ENCODE data around the gene TPSD1. TPM values are rescaled to one million over a fixed set of nuclear protein-coding genes. Genes with fewer than 3 reads are reported as not detected.
"Not testable (repeated sequence)": the region's sequence is repeated elsewhere in the genome, so short reads cannot be mapped to it uniquely, and the experiment has no call there.

The TPSD1 gene
- total RNA-seq, 2 donors from 2014 or later: not detected

DNA sequence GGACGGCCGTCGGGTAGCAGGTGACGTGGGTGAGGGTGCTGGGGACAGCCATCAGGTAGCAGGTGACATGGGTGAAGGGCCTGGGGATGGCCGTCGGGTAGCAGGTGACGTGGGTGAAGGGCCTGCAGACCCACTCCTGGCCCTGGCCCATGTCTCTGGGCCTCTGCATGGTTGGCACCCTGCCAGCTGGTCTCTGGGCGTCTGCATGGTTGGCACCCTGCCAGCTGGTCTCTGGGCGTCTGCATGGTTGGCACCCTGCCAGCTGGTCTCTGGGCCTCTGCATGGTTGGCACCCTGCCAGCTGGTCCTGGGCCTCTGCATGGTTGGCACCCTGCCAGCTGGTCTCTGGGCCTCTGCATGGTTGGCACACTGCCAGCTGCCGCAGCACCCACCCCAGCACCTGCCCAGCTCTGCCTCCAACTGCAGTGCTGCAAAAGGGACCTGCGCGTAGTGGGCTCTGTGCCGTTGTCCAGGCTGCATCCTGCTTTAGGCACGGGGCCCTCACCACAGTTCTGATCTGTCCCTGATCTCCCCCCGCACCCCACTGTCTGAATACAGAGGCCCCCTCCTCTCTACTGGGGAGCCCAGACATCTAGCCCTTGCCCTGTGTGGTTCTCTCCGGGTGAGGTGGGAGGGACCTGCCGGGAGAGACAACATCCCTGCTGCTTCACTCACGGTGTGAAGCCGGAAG, 16.0 kb downstream of the TPSD1 start:
- H3K4me3 Mint-ChIP-seq; H3K27ac Mint-ChIP-seq; H3K36me3 Mint-ChIP-seq; ATAC-seq; H3K9me3 Mint-ChIP-seq; H3K4me1 Mint-ChIP-seq (ENCODE audit: low read depth in 2 of 2): not testable (repeated sequence)
- DNase-seq (ENCODE audit: low spot score): peak; percentile 51
- H3K27me3 Mint-ChIP-seq: peaks cover 0 to 14% of the 10 kb centered on the region in 2 donors

DNA sequence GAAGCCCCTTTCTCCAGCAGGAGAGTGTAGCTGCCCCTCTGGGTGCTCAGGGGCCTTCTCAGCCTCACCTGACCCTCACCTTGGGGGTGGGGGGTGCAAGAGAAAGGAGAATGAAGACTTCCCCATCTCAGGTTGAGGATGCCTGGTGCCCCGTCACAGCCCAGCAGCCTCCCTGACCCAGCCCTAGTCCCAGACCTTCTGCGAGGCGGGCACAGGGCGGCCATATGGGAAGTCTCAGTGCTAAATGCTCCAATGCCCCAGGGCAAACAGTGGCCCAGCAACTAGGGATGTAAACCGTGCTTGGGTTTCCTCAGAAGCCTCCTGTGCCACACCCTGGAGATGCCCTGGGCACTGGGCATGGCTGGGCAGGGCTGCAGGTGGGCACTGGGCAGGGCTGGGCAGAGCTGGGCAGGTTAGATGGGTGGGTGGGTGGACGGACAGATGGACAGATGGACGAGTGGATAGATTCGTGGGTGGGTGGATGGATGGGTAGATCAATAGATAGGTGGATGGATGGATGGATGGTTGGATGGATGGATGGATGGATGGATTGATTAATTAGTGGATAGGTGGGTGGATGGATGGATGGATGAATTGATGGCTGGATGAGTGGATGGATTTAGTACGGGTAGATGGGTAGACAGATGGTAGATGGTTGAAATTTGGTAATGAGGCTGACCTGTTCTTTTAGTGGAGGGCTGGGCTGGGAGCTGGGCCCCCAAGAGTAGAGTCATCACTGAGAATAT, 16.8 kb downstream of the TPSD1 start:
- no peak for DNase-seq (ENCODE audit: low spot score)
- H3K27ac Mint-ChIP-seq: no peak overlapping the region
- H3K4me1 Mint-ChIP-seq (ENCODE audit: low read depth in 2 of 2): peaks cover 0 to 3% of the 10 kb centered on the region in 2 donors
- no peak for ATAC-seq
- H3K27me3 Mint-ChIP-seq: peaks cover 0 to 14% of the 10 kb centered on the region in 2 donors
- no peaks in the 10 kb centered on the region for H3K36me3 Mint-ChIP-seq
- H3K4me3 Mint-ChIP-seq: no peak overlapping the region
- H3K9me3 Mint-ChIP-seq: no peaks in the 10 kb centered on the region

DNA sequence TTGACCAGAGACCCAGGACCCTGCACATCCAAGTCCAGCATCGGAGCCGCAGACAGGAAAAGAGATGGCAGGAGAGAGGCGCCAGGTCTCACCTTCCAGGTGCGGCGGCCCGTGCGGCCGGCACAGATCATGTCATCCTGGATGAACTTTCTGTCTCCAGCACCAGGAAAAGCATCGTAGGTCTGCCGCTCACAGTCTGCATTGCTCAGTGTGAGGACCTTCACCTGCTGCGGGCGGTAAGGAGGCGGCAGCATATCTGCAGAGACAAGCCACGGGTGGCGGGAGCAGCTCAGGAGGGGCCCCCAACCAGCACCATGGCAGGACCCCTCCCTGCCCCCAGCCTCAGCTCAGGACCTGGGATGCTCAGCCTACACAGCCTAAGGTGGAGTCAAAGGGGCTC, 17.9 kb downstream of the TPSD1 start:
- Mint-ChIP-seq H3K4me1 (ENCODE audit: low read depth in 2 of 2) (peaks cover 0 to 3% of the 10 kb centered on the region in 2 donors), H3K36me3 (no peaks in the 10 kb centered on the region), H3K27me3 (peaks cover 0 to 16% of the 10 kb centered on the region in 2 donors), H3K9me3 (no peaks in the 10 kb centered on the region), H3K27ac (no peak overlapping the region), H3K4me3 (no peak overlapping the region)
- ATAC-seq (peak in 1 of 2 donors; percentile 33), DNase-seq (ENCODE audit: low spot score) (no peak)

DNA sequence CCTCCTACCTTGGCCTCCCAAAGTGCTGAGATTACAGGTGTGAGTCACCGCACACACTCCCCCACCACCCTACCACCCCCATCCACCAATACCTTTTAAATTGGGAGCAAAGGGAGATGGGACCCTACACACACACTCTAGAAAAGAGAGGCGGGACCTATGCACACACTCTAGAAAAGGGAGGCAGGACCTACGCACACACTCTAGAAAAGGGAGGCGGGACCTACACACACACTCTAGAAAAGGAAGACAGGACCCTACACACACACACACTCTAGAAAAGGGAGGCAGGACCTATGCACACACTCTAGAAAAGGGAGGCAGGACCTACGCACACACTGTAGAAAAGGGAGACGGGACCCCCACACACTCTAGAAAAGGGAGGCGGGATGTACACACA, 18.9 kb downstream of the TPSD1 start:
- Mint-ChIP-seq H3K4me1 (ENCODE audit: low read depth in 2 of 2) (peaks cover 0 to 3% of the 10 kb centered on the region in 2 donors), H3K27ac (no peak overlapping the region), H3K27me3 (peaks cover 0 to 16% of the 10 kb centered on the region in 2 donors), H3K4me3 (no peak overlapping the region), H3K36me3 (no peaks in the 10 kb centered on the region), H3K9me3 (no peaks in the 10 kb centered on the region)
- ATAC-seq (no peak), DNase-seq (ENCODE audit: low spot score) (no peak)

DNA sequence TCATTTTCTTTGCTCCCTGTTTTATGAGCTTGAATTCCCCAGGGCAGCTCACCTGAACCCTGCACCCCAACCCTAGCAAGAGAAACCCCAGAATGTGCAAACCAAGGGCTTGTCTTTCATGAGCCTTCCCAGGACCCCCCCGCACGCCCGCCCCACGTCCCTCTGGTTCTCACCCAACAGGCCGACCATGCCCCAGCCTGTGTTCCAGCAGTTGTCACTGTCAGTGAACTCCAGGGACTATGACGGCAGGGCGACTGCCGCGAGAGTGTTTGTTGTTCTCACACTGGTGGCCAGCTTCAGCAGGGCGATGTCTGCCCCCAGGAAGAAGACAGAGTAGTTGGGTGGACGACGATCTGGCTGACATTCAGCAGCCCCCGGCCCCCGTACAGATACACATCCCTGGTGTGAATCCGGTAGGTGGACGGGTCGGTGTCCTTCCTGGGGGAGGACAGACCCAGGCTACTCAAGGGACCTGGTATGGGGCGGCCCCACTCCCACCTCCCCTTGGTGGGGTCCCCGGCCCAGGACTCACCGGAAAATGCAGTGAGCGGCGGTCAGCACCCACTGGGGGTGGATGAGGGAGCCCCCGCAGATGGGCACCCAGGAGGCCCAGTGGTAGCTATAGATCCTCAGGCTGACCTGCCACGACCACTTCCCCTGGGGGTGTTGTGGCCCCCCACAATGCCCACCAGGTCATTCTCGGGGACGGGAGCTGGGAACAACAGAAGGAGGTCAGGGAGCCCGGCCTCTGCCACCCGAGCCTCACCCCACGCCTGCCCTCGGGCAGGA, 20.1 kb downstream of the TPSD1 start:
- no peak for DNase-seq (ENCODE audit: low spot score)
- H3K27ac Mint-ChIP-seq: no peak overlapping the region
- no peaks in the 10 kb centered on the region for H3K36me3 Mint-ChIP-seq
- peaks cover 0 to 3% of the 10 kb centered on the region in 2 donors for H3K4me1 Mint-ChIP-seq (ENCODE audit: low read depth in 2 of 2)
- no peaks in the 10 kb centered on the region for H3K9me3 Mint-ChIP-seq
- H3K4me3 Mint-ChIP-seq: no peak overlapping the region
- ATAC-seq: no peak
- peaks cover 0 to 14% of the 10 kb centered on the region in 2 donors for H3K27me3 Mint-ChIP-seq

DNA sequence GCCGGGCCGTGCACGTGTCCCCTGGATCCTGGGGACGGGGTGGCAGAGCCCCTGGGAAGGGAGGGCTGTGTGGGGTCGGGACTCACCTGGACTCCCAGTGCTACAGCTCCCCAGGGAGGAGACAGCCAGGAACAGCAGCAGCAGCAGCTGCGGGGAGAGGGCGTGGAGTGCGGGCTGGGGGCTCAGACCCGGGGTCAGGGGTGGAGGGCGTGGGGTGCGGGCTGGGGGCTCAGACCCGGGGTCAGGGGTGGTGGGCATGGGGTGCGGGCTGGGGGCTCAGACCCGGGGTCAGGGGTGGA, 20.7 kb downstream of the TPSD1 start:
- DNase-seq (ENCODE audit: low spot score): no peak
- Mint-ChIP-seq H3K27ac (no peak overlapping the region), H3K4me1 (ENCODE audit: low read depth in 2 of 2) (no peaks in the 10 kb centered on the region), H3K4me3 (no peak overlapping the region), H3K27me3 (peaks cover 0 to 12% of the 10 kb centered on the region in 2 donors), H3K9me3 (no peaks in the 10 kb centered on the region), H3K36me3 (no peaks in the 10 kb centered on the region)
- ATAC-seq: no peak

DNA sequence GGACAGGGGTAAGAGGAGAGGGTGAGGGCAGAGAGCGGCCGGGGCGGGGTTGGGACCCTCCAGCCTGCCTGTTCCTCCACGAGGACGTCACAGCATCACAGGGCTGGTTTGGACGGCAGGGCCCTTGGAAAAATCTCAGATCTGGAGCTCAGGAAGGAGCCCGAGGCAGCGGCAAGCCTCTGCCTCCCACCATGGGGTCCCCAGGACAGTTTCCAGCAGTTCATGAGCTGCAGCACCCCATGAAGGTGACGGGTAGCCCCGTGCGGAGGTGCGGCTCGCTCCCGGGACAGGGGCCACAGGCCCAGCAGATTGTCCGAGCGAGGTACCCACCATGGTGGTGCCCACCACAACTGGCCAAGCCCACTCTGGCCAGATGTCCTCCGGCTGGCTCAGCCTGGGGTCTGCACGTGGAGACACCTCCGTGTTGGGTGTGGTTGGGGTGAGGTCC, 21.3 kb downstream of the TPSD1 start:
- ATAC-seq (no peak), DNase-seq (ENCODE audit: low spot score) (no peak)
- no peaks in the 10 kb centered on the region for H3K9me3 Mint-ChIP-seq
- peaks cover 0 to 12% of the 10 kb centered on the region in 2 donors for H3K27me3 Mint-ChIP-seq
- no peaks in the 10 kb centered on the region for H3K4me1 Mint-ChIP-seq (ENCODE audit: low read depth in 2 of 2)
- no peaks in the 10 kb centered on the region for H3K36me3 Mint-ChIP-seq
- H3K27ac Mint-ChIP-seq: no peak overlapping the region
- no peak overlapping the region for H3K4me3 Mint-ChIP-seq

DNA sequence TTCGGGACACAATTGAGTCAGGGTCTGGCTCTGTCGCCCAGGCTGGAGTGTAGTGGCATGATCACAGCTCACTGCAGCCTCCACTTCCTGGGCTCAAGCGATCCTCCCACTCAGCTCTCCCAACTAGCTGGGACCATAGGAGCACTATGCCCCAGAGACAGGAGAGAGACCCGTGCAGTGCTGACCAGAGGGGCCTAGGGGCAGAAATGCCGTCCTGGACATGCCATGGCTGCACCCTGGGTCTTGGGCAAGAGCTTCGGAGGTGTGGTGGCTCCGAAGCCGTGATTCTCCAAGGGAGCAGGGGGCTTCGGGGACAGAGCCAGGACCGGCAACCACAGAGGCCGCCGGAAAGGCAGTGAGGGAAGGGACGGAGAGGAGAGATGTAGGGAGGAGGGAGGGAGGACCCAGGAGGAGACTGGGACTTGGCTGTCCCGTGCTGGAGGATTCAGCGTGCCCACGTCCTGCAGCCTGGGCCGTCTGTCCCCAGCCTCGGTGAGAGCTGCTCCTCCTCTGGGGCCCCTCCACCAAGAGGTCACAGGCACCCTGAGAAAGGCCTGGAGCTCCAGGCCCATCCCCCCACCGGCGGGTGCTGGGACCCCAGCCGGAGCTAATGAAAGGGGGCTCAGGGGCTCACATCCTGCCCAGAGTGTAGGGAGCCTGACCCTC, 21.9 kb downstream of the TPSD1 start:
- ATAC-seq (no peak), DNase-seq (ENCODE audit: low spot score) (no peak)
- no peak overlapping the region for H3K27ac Mint-ChIP-seq
- no peaks in the 10 kb centered on the region for H3K36me3 Mint-ChIP-seq
- no peaks in the 10 kb centered on the region for H3K9me3 Mint-ChIP-seq
- peaks cover 0 to 11% of the 10 kb centered on the region in 2 donors for H3K27me3 Mint-ChIP-seq
- no peak overlapping the region for H3K4me3 Mint-ChIP-seq
- no peaks in the 10 kb centered on the region for H3K4me1 Mint-ChIP-seq (ENCODE audit: low read depth in 2 of 2)

DNA sequence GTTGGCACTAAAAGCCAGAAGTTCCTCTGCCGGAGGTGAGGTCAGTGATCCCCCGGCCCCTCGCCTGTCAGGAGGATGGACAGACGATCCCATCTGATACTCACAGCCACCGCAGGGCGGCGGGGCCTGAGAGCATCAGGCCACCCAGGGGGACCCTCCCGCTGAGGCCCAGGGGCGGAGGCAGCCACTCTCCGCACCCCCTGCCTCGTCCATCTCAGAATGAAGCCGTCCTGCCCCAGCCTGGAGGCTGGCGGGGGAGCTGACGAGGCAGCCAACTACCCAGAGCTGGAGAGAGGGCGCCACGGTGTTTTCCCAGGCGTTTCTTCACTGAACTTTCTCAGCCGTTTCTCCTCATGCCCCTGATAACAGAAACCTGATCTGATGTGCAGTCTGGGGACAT, 22.6 kb downstream of the TPSD1 start:
- ATAC-seq: no peak
- Mint-ChIP-seq H3K36me3 (no peaks in the 10 kb centered on the region), H3K27ac (no peak overlapping the region), H3K9me3 (no peaks in the 10 kb centered on the region), H3K27me3 (peaks cover 0 to 8% of the 10 kb centered on the region in 2 donors), H3K4me3 (no peak overlapping the region), H3K4me1 (ENCODE audit: low read depth in 2 of 2) (no peaks in the 10 kb centered on the region)
- DNase-seq (ENCODE audit: low spot score): no peak

DNA sequence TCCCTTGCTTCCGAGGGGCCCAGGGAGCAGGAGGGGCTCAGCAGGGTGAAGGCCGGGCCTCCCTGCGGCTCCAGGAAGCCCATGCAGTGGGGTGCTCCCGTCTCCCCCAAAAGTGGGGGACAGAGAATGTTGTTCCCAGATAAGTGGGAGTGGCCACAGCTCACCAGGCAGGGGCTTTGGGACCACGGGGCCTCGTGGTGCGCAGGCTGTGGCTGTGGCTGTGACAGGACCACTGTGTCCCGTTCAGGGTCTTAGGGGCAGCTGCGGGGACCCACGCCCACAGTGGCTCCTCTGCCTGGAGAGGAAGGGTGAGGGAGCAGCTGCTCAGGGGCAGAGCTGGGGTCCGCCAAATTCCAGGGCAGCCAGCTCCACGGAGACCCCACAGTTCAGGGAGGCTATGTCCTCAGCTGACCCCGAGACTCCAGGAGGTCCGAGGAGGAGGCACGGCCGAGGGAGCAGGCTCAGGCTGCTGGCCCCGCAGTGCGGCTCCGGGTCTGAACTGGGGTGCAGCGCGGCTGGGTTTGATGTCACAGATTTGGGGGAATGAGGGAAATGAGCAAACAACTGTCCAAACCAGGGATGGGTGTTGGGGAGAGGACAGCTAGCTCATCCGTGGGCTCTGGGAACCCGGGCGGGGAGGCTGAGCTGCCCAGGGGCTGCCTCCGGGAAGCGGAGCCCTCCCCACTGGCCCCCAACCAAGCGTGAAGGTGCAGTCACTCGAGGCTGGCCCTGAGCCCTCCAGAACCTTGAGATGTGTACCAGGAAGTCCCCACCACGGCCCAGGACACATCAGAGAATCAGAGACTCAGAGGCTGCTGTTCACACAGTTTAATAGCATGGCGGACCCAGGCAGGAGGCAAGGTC, 23.4 kb downstream of the TPSD1 start:
- no peaks in the 10 kb centered on the region for H3K9me3 Mint-ChIP-seq
- H3K4me3 Mint-ChIP-seq: no peak overlapping the region
- DNase-seq (ENCODE audit: low spot score): no peak
- H3K27ac Mint-ChIP-seq: no peak overlapping the region
- peaks cover 0 to 8% of the 10 kb centered on the region in 2 donors for H3K27me3 Mint-ChIP-seq
- no peaks in the 10 kb centered on the region for H3K36me3 Mint-ChIP-seq
- no peaks in the 10 kb centered on the region for H3K4me1 Mint-ChIP-seq (ENCODE audit: low read depth in 2 of 2)
- ATAC-seq: no peak

DNA sequence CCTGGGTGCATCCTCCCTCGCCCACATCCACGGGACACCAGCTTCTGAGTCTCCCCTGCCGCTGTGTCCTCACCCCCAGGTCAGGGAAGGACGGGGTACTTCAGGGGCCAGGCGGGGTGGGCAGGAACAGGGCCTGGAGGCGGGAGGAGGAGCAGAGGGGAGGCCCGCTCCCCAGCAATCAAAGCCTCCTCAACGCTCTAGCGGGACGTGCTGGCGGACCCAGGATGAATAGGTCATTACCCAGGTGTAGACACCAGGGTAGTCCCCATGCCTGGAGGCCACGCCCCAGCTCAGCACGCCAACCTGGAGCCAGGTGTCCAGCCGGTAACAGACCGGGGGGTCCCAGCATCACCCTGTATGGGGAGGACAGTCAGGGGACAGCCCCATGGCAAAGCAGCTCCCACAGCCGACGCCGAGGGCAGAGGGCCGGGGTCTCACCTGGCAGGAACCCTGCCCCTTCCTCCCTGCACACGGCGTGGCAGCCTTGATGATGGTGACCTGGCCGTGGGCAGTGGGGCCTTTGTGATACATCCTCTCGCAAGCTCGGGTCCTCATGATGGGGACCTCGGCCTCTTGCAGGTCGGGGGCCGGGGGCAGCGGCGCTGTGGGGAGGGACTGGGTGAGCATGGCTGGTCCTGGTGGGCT, 24.2 kb downstream of the TPSD1 start:
- Mint-ChIP-seq H3K27me3 (peaks cover 0 to 6% of the 10 kb centered on the region in 2 donors), H3K36me3 (no peaks in the 10 kb centered on the region), H3K27ac (no peak overlapping the region), H3K4me3 (no peak overlapping the region), H3K4me1 (ENCODE audit: low read depth in 2 of 2) (no peaks in the 10 kb centered on the region), H3K9me3 (no peaks in the 10 kb centered on the region)
- no peak for DNase-seq (ENCODE audit: low spot score)
- ATAC-seq: peak in 1 of 2 donors; percentile 5

DNA sequence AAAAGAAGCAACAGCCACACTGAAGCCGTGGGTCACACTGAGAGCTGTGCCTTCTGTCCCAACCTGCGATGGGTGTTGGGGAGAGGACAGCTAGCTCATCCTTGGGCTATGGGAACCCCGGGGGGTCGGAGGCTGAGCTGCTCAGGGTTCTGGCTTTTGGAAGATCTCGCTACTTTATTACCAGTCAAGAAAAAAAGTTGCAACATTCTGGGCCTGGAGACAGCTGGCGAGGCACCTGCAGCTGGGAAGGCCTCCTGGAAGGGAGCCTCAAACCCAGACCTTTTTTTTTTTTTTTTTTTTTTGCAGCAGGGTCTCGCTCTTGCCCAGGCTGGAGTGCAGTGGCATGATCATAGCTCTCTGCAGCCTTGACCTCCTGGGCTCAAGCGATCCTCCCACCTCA, 24.9 kb downstream of the TPSD1 start:
- Mint-ChIP-seq H3K36me3 (no peaks in the 10 kb centered on the region), H3K4me1 (ENCODE audit: low read depth in 2 of 2) (no peaks in the 10 kb centered on the region), H3K4me3 (no peak overlapping the region), H3K27me3 (peaks cover 0 to 2% of the 10 kb centered on the region in 2 donors), H3K27ac (no peak overlapping the region), H3K9me3 (no peaks in the 10 kb centered on the region)
- DNase-seq (ENCODE audit: low spot score) (no peak), ATAC-seq (no peak)
